T47D (cell line): Measurements from ENCODE around the gene TBXAS1.

ENCODE experiments used
- DNase-seq, 2 experiments: peaks; one replicate each; pipeline versions ENCODE4 v3.0.0 to v3.0.0-alpha.2; 2011 to 2012; ENCODE audit warnings: low read depth in 1 of 2, low spot score in 1 of 2
- JUND ChIP-seq: IDR thresholded peaks from 2 replicates; pipeline ENCODE4 v1.6.1; 2012; ENCODE audit warnings: low read depth
- in situ Hi-C: cut with HindIII; loops from 2 replicates; pipeline ENCODE4 v1.10.0; 2016; ENCODE audit warnings: low sequenced_read_pairs, low pct_unique_long_range_greater_than_20kb

Gene TBXAS1

DNA sequence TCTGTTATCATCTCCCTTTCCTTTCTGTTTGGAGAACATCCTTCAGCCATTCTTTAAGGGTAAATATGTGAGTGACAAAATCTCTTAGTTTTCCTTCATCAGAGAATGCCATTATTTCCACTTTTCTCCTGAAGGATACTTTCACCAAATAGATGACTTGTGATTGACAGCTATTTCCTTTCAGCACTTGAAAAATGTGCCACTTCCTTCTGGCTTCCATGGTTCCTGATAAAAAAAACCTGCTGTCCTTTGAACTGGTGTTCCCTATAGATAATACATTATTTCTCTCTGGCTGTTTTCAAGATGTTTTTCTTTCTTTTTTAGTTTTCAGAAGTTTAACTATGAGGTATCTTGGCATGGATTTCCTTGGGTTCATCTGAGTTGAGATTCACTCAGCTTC, 79.7 kb downstream of the TBXAS1 start:
- in situ Hi-C loops, result no loop called here
- no peak for TF ChIP-seq JUND
- no peak for DNase-seq

DNA sequence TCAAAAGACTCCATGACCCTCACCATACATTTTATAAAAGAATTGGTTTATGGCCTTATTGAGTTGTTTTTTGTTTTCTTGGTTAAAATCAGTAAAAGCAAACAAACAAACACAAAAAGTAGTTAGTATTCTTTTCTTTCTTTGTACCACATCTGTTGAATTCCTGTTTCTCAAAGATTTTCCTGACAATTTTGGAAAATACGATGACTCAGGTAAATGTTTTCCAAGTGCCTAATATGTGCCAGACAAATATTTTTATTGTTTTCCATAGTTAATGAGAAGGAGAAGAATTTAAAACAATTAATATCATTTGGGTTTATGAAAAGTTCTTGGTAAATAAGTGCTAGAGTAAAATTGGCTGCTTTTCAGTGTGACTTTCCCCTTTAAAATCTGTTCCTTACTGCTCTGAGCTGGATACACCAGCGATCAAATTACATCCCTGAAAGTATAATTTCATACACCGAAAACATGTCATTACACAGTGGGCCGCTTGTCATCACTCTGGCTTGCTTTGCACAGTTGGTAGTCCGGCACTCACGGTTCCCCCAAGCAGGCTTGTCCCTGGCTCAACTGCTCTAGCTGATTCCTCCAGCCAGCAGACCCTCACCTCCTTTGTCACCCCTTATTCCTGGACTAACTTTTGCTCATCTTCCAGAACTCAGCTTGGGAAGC, 80.5 kb downstream of the TBXAS1 start:
- in situ Hi-C loops, result no loop called here
- no peak for TF ChIP-seq JUND
- no peak for DNase-seq

DNA sequence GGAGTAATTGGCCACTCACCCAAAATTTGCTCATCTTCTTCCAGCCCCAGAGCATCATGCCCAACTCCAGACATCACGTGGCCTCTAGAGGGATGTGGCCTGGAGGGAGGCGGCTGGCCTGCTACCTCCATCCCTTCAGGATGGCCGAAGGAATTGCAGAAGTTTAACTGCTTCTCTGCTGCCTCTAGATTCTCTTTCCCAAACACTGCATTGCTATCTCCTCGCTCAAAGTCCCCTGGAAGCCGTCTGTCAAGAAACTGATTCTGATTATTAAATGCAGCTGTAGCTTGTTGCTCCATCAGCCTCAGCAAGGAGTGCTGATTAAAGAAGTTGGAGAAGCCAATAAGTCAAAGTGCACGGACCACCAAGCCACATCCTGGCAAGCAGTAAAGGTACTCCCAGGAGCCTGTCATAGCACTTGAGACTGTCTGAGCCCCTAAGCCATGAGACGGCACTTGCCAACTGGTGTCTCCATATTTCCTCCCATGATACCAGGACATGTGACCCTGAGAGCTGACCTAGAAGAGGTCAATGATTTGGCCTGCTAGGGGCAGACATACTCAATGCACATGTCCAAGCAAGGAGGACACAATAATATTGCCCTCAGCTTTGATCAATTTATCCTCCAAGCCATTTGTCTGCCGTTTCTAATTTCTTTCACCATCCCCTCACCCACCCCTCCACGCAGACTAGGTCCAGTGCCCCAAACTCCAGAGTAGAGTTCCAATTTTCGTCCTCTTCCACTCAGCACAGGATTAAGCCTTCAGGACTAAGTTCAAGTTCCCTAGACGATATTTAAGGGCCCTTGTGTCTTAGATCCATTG, 84.2 kb downstream of the TBXAS1 start:
- DNase-seq, result no peak
- in situ Hi-C loops, result no loop called here

DNA sequence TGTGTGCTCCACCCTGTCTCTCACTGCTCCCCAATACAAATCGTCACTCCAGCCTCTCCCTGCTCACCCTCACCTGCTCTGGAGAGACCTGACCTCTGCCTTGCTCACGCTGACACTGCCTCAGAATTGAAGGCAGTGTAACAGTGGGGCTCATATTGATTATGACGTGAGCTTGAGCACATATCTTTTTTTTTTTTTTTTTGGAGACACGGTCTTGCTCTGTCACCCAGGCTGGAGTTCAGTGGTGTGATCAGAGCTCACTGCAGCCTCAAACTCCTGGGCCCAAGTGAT, 84.7 kb downstream of the TBXAS1 start:
- no peak for DNase-seq
- in situ Hi-C loops, result no loop called here
- no peak for TF ChIP-seq JUND

More for the DNA sequence above, 84.2 kb downstream of the TBXAS1 start:
- TF ChIP-seq JUND, result no peak

DNA sequence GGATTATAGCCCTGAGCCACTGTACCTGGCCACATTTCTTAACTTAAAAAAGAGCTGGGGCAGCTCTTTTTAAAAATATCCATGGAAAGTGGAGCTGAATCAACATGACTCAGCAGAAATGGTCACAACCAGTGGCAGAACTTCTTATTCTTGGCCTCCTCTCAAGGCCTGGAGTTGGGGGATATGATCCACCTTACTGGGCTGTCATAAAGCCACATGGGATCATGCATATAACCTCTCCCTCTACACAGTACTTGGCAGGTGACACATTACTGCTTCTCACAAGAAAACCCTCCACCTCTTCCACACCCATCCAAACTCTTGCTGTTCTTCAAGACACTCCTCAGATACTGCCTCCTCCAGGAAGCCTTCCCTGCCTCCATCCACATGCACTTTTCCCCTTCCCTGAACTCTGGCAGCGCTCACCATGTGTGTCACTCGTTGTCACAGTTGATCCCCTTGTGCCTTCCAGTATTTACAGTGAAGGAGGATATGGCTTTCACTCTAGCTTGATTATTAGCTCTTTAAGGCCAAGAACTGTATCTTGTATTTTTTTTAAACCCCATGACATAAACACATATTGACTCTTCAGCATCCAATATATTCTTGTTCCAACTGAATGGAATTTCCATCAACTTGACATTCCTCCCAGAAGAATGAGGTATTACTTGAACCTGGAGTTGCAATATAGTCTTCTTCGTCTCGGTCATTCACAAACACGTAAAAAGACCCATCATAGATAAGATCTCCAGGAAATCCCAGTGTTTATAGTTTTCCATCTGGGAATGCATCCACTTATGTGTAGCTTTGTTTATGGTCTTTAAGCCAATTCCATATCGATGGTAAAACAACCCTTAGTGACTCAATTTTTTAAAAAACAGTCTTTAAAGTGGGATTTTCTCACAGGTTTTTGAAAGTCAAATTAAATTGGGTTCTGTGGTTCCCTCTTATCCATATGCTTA, 85.5 kb downstream of the TBXAS1 start:
- DNase-seq, result no peak
- in situ Hi-C loops, result no loop called here
- TF ChIP-seq JUND, result no peak

DNA sequence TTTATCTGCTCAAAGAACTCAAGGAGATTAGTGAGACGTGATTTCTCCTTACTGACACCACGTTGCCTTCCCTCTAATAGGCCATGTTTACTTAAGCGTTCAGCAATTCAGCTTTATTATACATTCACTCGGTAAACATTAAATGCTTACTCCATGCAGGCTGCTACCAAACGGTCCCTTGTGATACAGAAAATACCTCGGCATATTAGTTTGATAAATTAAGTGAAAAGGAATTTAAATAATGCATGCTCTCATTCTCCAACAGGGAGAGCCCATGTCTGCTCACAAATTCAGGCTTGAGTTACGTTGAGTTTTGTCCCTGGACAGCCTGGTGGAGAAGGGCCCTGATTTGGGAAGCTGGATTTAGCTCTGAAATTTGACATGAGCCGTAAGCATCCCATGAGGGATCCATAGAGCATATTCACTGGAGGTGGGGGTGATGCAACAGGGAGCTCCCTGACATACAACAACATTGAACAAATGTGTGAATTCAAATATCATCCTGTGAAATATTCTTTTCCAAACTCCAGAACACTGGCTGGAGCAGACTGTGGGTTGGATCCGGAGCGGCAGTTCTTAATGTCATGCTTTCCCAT, 86.3 kb downstream of the TBXAS1 start:
- no peak for DNase-seq
- TF ChIP-seq JUND, result no peak
- in situ Hi-C loops, result no loop called here

DNA sequence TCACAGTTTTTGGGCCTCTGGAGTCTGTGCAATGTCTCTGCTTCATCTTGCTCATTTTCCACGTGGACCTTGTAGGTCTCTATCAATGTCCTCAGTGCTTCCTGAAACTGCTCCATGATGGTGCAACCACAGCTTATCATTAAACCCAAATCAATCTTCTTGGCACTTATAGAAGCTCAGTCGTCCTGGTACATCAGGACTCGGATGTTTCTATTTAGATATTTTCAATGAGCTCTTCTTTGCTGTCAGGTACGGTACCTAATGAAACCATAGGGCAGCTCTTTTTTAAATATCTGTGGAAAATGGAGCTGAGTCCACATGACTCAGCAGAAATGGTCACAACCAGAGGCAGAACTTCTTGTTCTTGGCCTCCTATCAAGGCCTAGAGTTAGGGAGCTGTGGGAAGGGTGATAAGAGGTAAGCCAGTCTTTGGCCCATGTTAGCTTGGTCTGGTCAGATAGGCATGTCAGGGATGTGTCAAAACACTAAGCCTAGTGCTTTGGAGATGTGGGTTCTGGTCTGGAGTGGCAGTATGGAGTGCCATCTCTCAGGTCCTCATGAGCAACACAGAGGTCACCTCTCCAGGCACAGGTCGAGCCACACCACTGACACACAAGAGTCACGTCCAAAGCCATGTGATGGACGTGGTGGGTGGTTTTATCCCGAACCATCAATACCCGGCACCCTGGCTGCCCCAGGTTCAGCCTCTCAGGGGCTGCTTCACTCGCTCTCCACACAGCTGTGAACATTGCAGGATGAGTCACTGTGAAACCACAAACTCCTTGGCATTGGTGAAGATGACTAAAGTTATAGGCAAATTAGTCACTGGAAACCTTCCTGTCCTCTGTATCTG, 87.0 kb downstream of the TBXAS1 start:
- DNase-seq, result peak in 1 of 2 experiments; percentile 8
- in situ Hi-C loops, result no loop called here
- no peak for TF ChIP-seq JUND

DNA sequence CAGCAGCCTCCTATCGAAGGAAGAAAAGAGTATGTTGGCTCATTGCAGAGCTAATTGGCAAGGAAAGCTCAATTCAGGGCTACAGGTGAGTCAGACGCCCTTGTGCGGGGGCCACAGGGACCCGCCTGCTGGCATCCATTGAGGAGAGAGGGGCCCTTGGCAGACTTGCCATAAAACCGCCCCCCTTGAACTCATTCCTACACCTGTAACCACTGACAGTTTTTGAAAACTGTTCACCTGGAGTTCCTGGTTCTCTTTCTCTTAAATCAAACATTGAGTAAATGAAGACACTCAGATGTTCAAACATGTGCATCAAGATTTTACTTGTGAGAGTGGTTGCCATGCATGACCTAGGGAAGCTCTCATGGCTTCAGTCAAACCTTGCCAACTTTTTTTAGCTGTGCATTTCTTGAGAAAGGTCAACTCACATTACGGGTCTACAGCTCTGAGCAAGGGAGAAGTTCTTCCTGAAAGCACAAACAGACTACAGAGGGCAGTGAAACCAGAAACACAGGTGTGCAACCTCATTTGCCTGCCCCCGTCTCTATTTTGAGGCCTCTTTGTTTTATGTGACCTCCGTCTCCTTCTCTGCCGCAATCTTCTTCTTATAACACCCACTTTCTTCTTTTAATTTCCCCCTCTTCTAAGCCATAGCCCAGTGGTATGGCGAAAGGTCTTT, 87.8 kb downstream of the TBXAS1 start:
- in situ Hi-C loops, result no loop called here
- no peak for TF ChIP-seq JUND
- DNase-seq, result no peak

DNA sequence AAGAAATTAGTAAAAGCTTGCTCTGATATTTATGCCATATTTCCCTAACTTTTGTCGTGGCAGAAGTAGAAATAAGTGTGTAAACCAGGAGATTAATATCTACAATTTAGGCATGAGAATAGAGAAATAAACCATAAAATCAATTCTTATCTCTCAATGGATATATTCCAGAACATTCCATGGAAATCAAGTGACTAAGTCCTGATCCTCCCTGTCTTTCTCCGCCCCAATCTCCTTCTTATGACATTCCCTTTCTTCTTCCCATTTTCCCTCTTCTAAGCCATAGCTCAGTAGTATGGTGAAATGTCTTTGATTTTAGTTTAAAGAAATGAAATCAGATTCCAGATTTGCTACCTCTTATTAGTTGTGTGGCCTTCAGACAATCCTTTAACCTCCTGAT, 88.8 kb downstream of the TBXAS1 start:
- DNase-seq, result no peak
- TF ChIP-seq JUND, result no peak
- in situ Hi-C loops, result no loop called here

DNA sequence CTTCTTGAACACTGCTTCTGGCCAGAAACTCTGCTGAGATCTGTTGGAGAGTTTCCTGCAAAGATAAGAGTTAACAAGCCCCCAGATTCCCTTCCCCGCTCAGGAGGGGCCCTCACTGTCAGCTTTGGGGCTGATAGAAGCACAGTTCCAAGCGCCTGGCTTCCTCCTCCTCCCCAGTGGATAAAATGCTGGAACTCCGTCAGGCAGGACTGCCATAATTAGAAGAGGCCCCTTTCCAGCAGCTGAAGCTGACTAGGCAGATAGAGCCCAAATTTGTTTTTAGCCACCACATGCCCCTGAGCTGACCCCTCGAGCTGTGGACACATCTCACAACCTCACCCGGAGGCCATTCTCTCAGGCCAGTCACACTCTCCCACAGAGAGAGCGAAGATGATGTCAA, 89.4 kb downstream of the TBXAS1 start:
- in situ Hi-C loops, result no loop called here

DNA sequence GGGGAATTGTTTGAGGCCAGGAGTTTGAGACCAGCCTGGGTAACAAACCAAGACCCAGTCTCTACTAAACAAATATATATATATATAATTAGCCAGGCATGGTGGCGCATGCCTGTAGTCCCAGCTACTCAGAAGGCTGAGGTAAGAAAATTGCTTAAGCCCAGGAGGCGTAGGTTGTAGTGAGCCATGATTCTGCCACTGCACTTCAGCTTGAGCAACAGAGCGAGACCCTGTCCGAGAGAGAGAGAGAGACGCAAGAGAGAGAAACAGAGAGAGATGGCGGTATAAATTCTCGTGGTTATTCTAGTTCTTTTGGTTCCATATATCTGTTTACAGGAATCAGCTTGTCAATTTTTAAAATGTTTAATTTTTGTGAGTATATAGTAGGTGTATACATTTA, 94.0 kb downstream of the TBXAS1 start:
- no peak for DNase-seq
- no peak for TF ChIP-seq JUND
- in situ Hi-C loops, result no loop called here

More for the DNA sequence above, 89.4 kb downstream of the TBXAS1 start:
- TF ChIP-seq JUND, result no peak
- DNase-seq, result no peak
